Measurements from ENCODE around the gene SULF2.

- TF ChIP-seq CTCF (conservative IDR thresholded peaks at IDR 0.05; ENCODE audit: low read depth, low read length) (no peak), EZH2 (IDR thresholded peaks at IDR 0.05; ENCODE audit: borderline replicate concordance, low read depth, low read length, poor library complexity, severe bottlenecking) (no peak)
These were observed 25.6 kb upstream of the SULF2 start for GRCh38 chr20:47810721-47811347.
